GM21717 (cell line): ENCODE results near the gene ECHS1.

Experiments used
- ATAC-seq: cut with Tn5 transposase; IDR thresholded peaks from one replicate; pipeline ENCODE4 v1.9.1; 2021; ENCODE audit warnings: mild to moderate bottlenecking, moderate library complexity; ENCODE audit not compliant: unreplicated experiment

The ECHS1 gene

GRCh38 chr10:133359554-133359971, 13.6 kb downstream of the ECHS1 start:
- no peak for ATAC-seq

DNA sequence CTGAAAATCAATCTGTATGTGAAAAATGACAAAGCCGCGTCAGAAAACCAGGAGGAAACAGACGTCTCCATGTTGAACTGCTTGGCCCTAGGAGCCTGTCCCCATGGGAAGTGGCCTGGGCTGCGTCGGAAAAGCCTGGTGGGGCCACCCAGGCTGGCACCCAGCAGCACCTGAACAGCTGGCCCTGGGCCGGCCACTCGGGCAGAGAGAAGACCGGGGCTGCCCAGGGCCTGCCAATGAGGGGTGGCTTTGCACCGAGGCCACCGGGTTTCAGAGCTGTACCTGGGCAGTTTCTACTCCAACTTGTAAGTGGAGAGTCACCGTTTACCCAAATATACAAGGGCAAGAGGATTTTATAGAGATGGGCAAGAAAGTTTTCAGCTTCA, 14.2 kb downstream of the ECHS1 start:
- no peak for ATAC-seq

- ATAC-seq: no peak
These were observed 14.8 kb downstream of the ECHS1 start for GRCh38 chr10:133358162-133358924.

GRCh38 chr10:133357285-133358161, 15.6 kb downstream of the ECHS1 start, which contains the start of gene FUOM:
Gene FUOM, minus strand, starts transcription at chr10:133358019. Its CDS starts 12 bp downstream, at chr10:133358007.
- peak; percentile 66 for ATAC-seq

GRCh38 chr10:133356549-133357284, 16.4 kb downstream of the ECHS1 start:
- ATAC-seq: peak; percentile 2

GRCh38 chr10:133355991-133356390, 17.2 kb downstream of the ECHS1 start:
- no peak for ATAC-seq

DNA sequence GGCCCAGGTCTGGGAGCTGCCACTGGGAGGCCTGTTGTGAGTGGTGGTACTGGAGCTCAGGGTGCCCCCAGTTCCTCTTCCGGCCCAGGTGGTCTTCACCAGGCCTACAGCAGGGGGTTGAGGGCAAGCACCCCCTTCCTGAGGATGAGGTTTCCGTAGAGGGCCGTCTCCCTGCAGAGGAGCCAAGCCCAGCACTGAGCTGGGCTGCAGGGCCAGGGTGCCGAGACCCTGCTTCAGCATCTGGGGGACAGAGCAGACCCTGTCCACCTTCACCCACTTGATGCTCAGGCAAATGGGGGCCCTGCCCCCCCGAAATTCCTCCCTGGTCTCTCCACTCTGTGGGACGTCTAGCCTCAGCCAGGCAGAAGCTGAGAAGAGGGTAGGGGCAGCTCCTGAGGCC, 17.9 kb downstream of the ECHS1 start:
- no peak for ATAC-seq

DNA sequence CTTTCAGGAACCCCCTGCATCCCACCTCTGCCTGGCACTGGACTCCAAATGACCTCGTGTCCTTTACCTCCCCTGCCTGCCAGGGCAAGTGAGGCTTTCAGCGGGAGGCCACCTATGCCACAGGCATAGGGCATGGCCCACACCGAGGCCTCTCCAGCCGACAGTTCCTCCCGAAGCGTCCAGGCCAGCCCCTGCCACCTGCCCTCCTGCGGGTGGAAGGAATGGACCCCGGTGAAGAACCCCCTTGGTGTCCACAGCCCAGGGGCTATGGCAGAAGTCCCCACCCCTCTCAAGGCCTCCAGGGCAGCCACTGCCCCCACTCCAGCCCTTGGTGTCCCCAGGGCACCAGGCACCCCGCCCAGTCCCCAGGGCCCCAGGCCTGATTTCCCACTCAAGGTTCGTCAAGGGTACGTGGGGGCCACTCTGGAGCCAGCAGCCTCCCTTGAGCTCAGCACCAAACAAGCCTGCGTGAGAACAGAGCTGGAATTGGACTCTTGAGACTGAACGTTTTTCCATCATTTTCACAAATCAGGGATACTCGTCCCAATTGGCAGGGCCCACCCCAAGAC, 18.4 kb downstream of the ECHS1 start:
- no peak for ATAC-seq

- ATAC-seq: no peak
These were observed 19.1 kb downstream of the ECHS1 start for GRCh38 chr10:133353988-133354605.

- no peak for ATAC-seq
These were observed 19.8 kb downstream of the ECHS1 start for GRCh38 chr10:133353202-133353959.

GRCh38 chr10:133351408-133352318, 21.5 kb downstream of the ECHS1 start:
- ATAC-seq: no peak

- no peak for ATAC-seq
These were observed 22.2 kb downstream of the ECHS1 start for GRCh38 chr10:133350950-133351329.

DNA sequence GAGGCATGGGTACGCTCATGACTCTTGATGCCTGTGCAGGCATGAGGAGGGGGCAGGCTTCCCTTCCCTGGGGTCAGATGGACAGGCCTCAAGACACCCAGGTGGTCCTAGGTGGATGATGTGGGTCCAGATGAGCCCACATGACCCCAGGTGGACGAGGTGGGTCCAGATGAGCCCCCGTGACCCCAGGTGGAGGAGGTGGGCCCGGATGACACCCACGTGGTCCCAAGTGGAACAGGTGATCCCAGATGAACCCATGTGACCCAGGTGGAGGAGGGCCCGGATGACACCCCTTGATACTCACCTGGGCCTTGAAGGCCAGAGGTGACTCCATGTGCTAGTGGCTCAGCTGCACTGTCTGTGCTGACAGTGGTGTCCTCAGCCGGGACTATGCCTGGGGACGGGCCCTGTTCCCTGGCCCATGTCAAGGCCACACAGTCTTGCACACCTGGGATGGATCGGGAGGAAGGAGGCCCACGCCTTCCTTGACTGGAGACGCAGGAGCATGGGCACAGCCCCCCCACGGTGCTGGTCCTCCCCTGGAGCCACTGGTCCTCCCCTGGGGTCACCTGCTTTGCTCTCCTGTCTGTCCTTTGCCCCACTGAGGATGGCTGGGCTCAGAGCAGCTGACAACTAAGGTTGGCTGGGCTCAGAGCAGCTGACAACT, 22.7 kb downstream of the ECHS1 start:
- ATAC-seq: no peak

DNA sequence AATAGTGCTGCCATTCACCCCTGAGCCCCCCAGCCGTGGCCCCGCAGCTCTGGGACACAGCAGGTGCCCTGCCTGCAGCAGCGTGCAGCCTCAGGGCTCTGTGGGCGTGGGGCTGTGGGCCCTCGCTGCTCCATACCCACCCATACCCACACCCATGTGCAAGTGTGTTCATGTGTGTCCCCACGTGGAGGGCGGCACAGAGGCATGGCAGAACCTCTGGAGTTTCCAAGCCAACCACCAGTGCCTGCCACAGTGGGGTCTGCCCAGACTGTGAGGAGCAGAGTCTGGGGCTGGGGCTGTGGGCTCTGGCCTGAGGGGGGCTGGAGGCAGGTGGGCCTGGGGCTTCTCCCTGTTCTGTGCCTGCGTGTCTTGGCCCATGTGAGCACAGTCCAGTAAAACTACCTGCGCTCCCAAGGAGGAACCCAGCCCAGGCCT, 23.6 kb downstream of the ECHS1 start:
- ATAC-seq: no peak

GRCh38 chr10:133349160-133349568, 24.0 kb downstream of the ECHS1 start:
- no peak for ATAC-seq

GRCh38 chr10:133347710-133348517, 25.2 kb downstream of the ECHS1 start:
- ATAC-seq: no peak

DNA sequence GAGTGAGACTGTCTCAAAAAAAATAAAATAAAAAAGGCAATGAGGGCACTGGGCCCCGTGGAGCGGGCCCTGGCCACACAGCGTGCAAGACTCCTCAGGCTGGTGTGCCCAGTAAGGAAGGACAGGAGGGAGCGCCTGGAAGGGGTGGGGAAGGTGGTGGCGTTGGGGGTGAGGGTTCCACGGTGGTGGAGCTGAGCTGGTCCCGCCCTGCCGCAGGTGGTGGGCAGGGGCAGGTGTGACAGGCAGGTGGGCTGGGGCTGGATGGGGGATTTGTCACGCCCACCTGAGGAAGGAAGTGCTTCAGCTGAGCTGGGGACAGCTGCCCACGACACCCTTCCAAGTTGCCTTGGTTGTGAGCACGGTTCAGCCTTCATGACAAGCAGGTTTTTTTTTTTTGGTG, 26.7 kb downstream of the ECHS1 start:
- no peak for ATAC-seq
